GM23248 (cell line): Measurements from ENCODE around the gene CRYBG1.

Source experiments
- EZH2 ChIP-seq: fragments of 200-600 bp; sonication (generic); IDR thresholded peaks from 2 replicates; pipeline ENCODE4 v1.6.1; 2018; ENCODE audit warnings: antibody characterized with exemption, mild to moderate bottlenecking; ENCODE audit not compliant: insufficient read depth, poor library complexity, severe bottlenecking
- EZH2phosphoT487 ChIP-seq: fragments of 200-600 bp; sonication (generic); IDR thresholded peaks from 2 replicates; pipeline ENCODE4 v1.6.1; 2018; ENCODE audit warnings: antibody characterized with exemption, moderate library complexity, mild to moderate bottlenecking, low read depth; ENCODE audit not compliant: insufficient read depth

DNA sequence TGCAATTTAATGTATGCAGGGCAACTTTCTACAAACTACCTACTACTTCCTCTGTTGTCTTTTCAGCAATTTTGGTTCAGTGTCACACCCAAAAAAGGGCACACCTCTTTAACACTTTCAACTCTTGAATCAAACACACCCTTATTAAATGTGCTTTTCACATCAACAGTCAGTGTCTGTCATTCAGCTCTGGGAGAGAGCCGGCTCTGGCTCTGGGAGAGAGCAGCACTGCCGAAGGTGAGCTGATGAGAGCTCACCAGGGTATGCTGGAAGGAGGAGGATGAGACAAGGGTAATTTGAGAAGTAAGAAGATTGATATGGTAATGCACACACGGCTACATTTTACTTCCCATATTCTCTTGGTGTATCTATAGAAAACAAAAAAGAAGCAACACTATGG, 134.5 kb downstream of the CRYBG1 start:
- no peak for TF ChIP-seq EZH2
- no peak for TF ChIP-seq EZH2phosphoT487
